Measurements from ENCODE around the gene KIAA1549.

Gene KIAA1549

DNA sequence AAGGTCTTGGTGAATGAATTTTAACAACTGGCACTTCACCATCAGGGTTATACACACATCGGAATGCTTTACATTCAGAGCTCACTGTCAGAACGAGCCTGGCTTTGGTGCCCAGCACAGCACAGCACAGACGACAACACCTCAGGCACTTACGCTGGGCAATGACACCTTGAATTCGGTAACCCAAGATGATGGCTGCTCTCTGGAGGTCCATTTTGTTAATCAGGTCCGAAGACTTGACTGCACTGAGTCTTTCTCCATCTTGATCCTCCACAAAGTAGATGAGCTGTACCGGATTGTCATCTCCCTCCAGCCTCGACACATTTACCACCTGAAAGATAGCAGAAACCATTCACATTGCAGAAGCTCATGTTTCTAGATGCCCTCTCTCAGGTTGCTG lies 82.4 kb downstream of the KIAA1549 start:
- Histone ChIP-seq H4K8ac (ENCODE audit: low read length) (no peak overlapping the region), H3K4me3 (ENCODE audit: insufficient read depth in 1 of 2, low read depth in 1 of 2, low read length in 2 of 2) (no peak overlapping the region), H3K4me2 (ENCODE audit: low read length, poor library complexity, severe bottlenecking) (no peak overlapping the region), H3K9ac (ENCODE audit: low read length) (no peak overlapping the region), H3K79me1 (replicated peaks; ENCODE audit: low read length, poor library complexity, severe bottlenecking) (no peaks in the 10 kb centered on the region), H2AK5ac (ENCODE audit: low read length, severe bottlenecking) (no peak overlapping the region), H3K4ac (ENCODE audit: low read depth in 1 of 2, low read length in 2 of 2) (no peak overlapping the region), H3K27me3 (ENCODE audit: control insufficient read depth in 1 of 2, insufficient read depth in 1 of 2, low read length in 2 of 2) (no peaks in the 10 kb centered on the region), H3K4me1 (ENCODE audit: control insufficient read depth, insufficient read depth, low read depth, low read length) (no peaks in the 10 kb centered on the region), H3K27ac (ENCODE audit: low read length, poor library complexity, severe bottlenecking) (no peak overlapping the region), H3K23ac (ENCODE audit: low read length in 2 of 2) (no peak overlapping the region), H2BK15ac (ENCODE audit: low read depth, poor library complexity, severe bottlenecking) (no peak overlapping the region), H4K91ac (ENCODE audit: low read length) (no peak overlapping the region), H2BK5ac (ENCODE audit: low read depth, low read length, poor library complexity, severe bottlenecking) (no peak overlapping the region), H3K14ac (ENCODE audit: low read length in 2 of 2) (peak overlapping the region in 1 of 2 experiments; percentile 29), H3K18ac (ENCODE audit: low read depth in 1 of 2, low read length in 2 of 2) (no peak overlapping the region), H3K36me3 (ENCODE audit: control insufficient read depth in 1 of 2, insufficient read depth in 2 of 2, low read depth in 1 of 2, low read length in 2 of 2) (peaks cover 5 to 8% of the 10 kb centered on the region in 2 experiments), H2BK12ac (ENCODE audit: low read length in 2 of 2) (no peak overlapping the region), H2BK120ac (ENCODE audit: low read depth, low read length) (no peak overlapping the region), H2AFZ (ENCODE audit: low read depth, low read length) (no peak overlapping the region), H3K9me3 (ENCODE audit: control insufficient read depth, low read length) (no peaks in the 10 kb centered on the region)
- DNase-seq: no peak
- 86% methylated on average over 8 of the region's 8 CpGs for WGBS

DNA sequence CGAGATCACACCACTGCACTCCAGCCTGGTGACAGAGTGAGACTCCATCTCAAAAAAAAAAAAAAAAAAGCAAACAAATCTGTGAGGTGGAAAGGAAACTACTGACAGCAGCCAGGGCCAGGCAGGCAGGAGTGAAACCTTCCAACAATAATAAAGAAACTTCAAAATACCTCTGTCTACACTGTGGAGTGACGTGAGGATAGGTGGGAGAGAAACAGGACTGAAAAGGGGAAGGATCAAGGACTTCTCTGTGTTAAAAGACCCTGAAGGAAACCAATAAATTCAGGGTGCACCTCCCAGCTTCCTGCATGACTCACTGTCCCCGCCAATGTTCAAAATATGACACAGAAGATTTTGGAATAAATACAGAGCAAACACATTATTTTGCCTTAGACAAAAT lies 82.9 kb downstream of the KIAA1549 start:
- Histone ChIP-seq H4K91ac (ENCODE audit: low read length) (no peak overlapping the region), H3K14ac (ENCODE audit: low read length in 2 of 2) (no peak overlapping the region), H2BK12ac (ENCODE audit: low read length in 2 of 2) (no peak overlapping the region), H2AFZ (ENCODE audit: low read depth, low read length) (no peak overlapping the region), H3K36me3 (ENCODE audit: control insufficient read depth in 1 of 2, insufficient read depth in 2 of 2, low read depth in 1 of 2, low read length in 2 of 2) (peaks cover 4 to 5% of the 10 kb centered on the region in 2 experiments), H3K4ac (ENCODE audit: low read depth in 1 of 2, low read length in 2 of 2) (no peak overlapping the region), H2BK5ac (ENCODE audit: low read depth, low read length, poor library complexity, severe bottlenecking) (no peak overlapping the region), H3K4me1 (ENCODE audit: control insufficient read depth, insufficient read depth, low read depth, low read length) (no peaks in the 10 kb centered on the region), H3K4me2 (ENCODE audit: low read length, poor library complexity, severe bottlenecking) (no peak overlapping the region), H3K27ac (ENCODE audit: low read length, poor library complexity, severe bottlenecking) (no peak overlapping the region), H3K27me3 (ENCODE audit: control insufficient read depth in 1 of 2, insufficient read depth in 1 of 2, low read length in 2 of 2) (no peaks in the 10 kb centered on the region), H3K23ac (ENCODE audit: low read length in 2 of 2) (no peak overlapping the region), H3K18ac (ENCODE audit: low read depth in 1 of 2, low read length in 2 of 2) (no peak overlapping the region), H4K8ac (ENCODE audit: low read length) (no peak overlapping the region), H3K9ac (ENCODE audit: low read length) (no peak overlapping the region), H2BK120ac (ENCODE audit: low read depth, low read length) (no peak overlapping the region), H2AK5ac (ENCODE audit: low read length, severe bottlenecking) (no peak overlapping the region), H3K9me3 (ENCODE audit: control insufficient read depth, low read length) (no peaks in the 10 kb centered on the region), H3K79me1 (replicated peaks; ENCODE audit: low read length, poor library complexity, severe bottlenecking) (no peaks in the 10 kb centered on the region), H3K4me3 (ENCODE audit: insufficient read depth in 1 of 2, low read depth in 1 of 2, low read length in 2 of 2) (no peak overlapping the region), H2BK15ac (ENCODE audit: low read depth, poor library complexity, severe bottlenecking) (no peak overlapping the region)
- DNase-seq: no peak
- 100% methylated on average over 1 of the region's 3 CpGs for WGBS

DNA sequence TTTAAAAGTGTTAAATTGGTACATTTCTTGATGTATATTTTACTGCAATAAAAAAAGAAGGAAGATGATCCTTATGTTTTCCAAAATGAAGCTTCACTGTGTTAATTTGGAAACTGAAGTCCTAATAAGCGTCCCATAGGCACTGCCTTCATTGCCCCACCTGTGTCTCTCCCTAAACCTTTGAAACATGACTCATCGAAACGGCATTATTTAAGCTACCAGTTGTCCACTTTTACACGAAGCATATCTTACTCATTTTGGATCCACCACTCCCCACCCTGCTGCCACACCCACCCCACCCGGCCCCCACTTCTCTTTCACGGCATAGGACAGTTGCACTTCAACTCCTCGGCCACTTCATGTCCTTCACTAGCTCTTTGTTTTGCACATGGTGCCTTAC lies 85.5 kb downstream of the KIAA1549 start:
- Histone ChIP-seq H2BK120ac (ENCODE audit: low read depth, low read length) (no peak overlapping the region), H2BK12ac (ENCODE audit: low read length in 2 of 2) (no peak overlapping the region), H4K8ac (ENCODE audit: low read length) (no peak overlapping the region), H3K14ac (ENCODE audit: low read length in 2 of 2) (no peak overlapping the region), H3K23ac (ENCODE audit: low read length in 2 of 2) (no peak overlapping the region), H3K4me3 (ENCODE audit: insufficient read depth in 1 of 2, low read depth in 1 of 2, low read length in 2 of 2) (no peak overlapping the region), H3K18ac (ENCODE audit: low read depth in 1 of 2, low read length in 2 of 2) (no peak overlapping the region), H2BK15ac (ENCODE audit: low read depth, poor library complexity, severe bottlenecking) (no peak overlapping the region), H3K4me2 (ENCODE audit: low read length, poor library complexity, severe bottlenecking) (no peak overlapping the region), H3K27me3 (ENCODE audit: control insufficient read depth in 1 of 2, insufficient read depth in 1 of 2, low read length in 2 of 2) (no peaks in the 10 kb centered on the region), H4K91ac (ENCODE audit: low read length) (no peak overlapping the region), H3K79me1 (replicated peaks; ENCODE audit: low read length, poor library complexity, severe bottlenecking) (no peaks in the 10 kb centered on the region), H2AFZ (ENCODE audit: low read depth, low read length) (no peak overlapping the region), H2AK5ac (ENCODE audit: low read length, severe bottlenecking) (no peak overlapping the region), H3K9me3 (ENCODE audit: control insufficient read depth, low read length) (no peaks in the 10 kb centered on the region), H3K27ac (ENCODE audit: low read length, poor library complexity, severe bottlenecking) (no peak overlapping the region), H2BK5ac (ENCODE audit: low read depth, low read length, poor library complexity, severe bottlenecking) (no peak overlapping the region), H3K9ac (ENCODE audit: low read length) (no peak overlapping the region), H3K4ac (ENCODE audit: low read depth in 1 of 2, low read length in 2 of 2) (no peak overlapping the region), H3K4me1 (ENCODE audit: control insufficient read depth, insufficient read depth, low read depth, low read length) (peaks cover 7% of the 10 kb centered on the region), H3K36me3 (ENCODE audit: control insufficient read depth in 1 of 2, insufficient read depth in 2 of 2, low read depth in 1 of 2, low read length in 2 of 2) (peaks cover 4 to 5% of the 10 kb centered on the region in 2 experiments)
- DNase-seq: no peak
- WGBS: 88% methylated on average over 7 of the region's 7 CpGs

DNA sequence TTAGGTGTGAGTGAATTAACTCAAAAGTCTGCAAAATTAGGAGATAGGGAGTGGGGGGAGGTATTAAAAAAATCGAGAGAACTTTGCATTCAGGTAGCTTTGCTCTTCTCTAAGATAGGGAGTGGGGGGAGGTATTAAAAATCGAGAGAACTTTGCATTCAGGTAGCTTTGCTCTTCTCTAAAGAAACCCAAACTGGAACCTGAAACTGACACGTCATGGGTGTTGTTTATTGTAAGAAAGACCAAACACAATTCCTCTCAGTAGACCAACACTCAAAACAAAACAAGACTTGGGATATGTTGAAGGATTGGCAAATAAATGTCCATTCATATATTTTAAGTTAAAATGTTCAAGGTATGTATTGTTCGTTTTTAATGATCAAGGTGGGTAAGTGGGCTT lies 87.9 kb downstream of the KIAA1549 start:
- H3K9me3 ChIP-seq (ENCODE audit: control insufficient read depth, low read length): no peaks in the 10 kb centered on the region
- H3K9ac ChIP-seq (ENCODE audit: low read length): no peak overlapping the region
- H3K23ac ChIP-seq (ENCODE audit: low read length in 2 of 2): no peak overlapping the region
- DNase-seq: no peak
- no peak overlapping the region for H2AK5ac ChIP-seq (ENCODE audit: low read length, severe bottlenecking)
- no peak overlapping the region for H3K18ac ChIP-seq (ENCODE audit: low read depth in 1 of 2, low read length in 2 of 2)
- no peak overlapping the region for H3K14ac ChIP-seq (ENCODE audit: low read length in 2 of 2)
- H3K27ac ChIP-seq (ENCODE audit: low read length, poor library complexity, severe bottlenecking): no peak overlapping the region
- H3K4me2 ChIP-seq (ENCODE audit: low read length, poor library complexity, severe bottlenecking): no peak overlapping the region
- H3K4ac ChIP-seq (ENCODE audit: low read depth in 1 of 2, low read length in 2 of 2): no peak overlapping the region
- H4K8ac ChIP-seq (ENCODE audit: low read length): no peak overlapping the region
- H3K4me3 ChIP-seq (ENCODE audit: insufficient read depth in 1 of 2, low read depth in 1 of 2, low read length in 2 of 2): no peak overlapping the region
- no peak overlapping the region for H2BK120ac ChIP-seq (ENCODE audit: low read depth, low read length)
- peaks cover 3% of the 10 kb centered on the region for H3K79me1 ChIP-seq (replicated peaks; ENCODE audit: low read length, poor library complexity, severe bottlenecking)
- no peak overlapping the region for H4K91ac ChIP-seq (ENCODE audit: low read length)
- no peak overlapping the region for H2BK15ac ChIP-seq (ENCODE audit: low read depth, poor library complexity, severe bottlenecking)
- no peak overlapping the region for H2BK5ac ChIP-seq (ENCODE audit: low read depth, low read length, poor library complexity, severe bottlenecking)
- peaks cover 2 to 5% of the 10 kb centered on the region in 2 experiments for H3K36me3 ChIP-seq (ENCODE audit: control insufficient read depth in 1 of 2, insufficient read depth in 2 of 2, low read depth in 1 of 2, low read length in 2 of 2)
- H3K4me1 ChIP-seq (ENCODE audit: control insufficient read depth, insufficient read depth, low read depth, low read length): peaks cover 12% of the 10 kb centered on the region
- no peaks in the 10 kb centered on the region for H3K27me3 ChIP-seq (ENCODE audit: control insufficient read depth in 1 of 2, insufficient read depth in 1 of 2, low read length in 2 of 2)
- H2BK12ac ChIP-seq (ENCODE audit: low read length in 2 of 2): no peak overlapping the region
- H2AFZ ChIP-seq (ENCODE audit: low read depth, low read length): no peak overlapping the region
- 75% methylated on average over 1 of the region's 4 CpGs for WGBS

All from mesenchymal stem cell (in vitro differentiated cells and primary cell).